Measurements from ENCODE around the gene L3MBTL3.

L3MBTL3 gene

DNA sequence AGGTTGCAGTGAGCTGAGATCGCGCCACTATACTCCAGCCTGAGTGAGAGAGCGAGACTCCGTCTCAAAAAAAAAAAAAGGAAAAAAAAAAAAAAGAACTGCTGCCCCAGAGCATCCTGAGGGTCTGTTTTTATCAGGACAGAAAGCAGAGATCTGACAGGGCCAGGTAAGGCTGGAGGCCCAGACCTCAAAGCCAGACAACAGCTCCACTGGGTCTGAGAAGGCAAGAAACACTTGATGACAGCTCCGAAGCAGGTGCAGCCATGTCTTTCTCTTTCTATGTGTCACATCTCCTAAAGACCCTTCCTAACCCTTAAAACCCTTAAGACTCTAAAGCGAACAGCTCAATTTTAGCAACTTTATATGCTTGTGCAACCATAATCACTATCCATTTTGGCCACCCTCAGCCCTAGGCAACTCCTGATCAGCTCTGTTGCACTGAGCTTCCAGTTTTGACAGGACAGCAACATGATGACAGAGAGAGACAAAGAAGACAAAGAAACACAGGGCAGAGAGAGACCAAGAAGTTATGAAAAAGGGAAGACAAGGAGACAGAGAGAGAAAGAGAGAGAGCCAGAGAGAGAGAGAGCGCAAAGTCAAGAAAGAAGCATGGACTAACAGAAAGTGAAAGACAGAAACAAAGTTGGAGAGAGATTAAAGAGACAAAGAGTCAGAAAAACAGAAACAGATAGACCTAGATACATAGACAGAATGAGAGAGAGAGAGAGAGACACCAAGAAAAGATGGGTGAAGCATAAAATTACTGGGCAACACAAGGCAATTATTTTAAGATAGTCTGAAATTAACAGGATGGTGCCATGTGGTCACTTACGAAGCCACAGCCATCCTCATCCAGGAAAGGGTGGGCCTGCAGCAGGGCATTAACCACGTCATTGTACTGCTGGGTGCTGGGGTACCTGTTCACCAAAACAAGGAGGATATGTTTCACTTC, 165.2 kb downstream of the L3MBTL3 start:
- H3K27ac ChIP-seq, result no peak overlapping the region
- TF ChIP-seq, protein P1, sequence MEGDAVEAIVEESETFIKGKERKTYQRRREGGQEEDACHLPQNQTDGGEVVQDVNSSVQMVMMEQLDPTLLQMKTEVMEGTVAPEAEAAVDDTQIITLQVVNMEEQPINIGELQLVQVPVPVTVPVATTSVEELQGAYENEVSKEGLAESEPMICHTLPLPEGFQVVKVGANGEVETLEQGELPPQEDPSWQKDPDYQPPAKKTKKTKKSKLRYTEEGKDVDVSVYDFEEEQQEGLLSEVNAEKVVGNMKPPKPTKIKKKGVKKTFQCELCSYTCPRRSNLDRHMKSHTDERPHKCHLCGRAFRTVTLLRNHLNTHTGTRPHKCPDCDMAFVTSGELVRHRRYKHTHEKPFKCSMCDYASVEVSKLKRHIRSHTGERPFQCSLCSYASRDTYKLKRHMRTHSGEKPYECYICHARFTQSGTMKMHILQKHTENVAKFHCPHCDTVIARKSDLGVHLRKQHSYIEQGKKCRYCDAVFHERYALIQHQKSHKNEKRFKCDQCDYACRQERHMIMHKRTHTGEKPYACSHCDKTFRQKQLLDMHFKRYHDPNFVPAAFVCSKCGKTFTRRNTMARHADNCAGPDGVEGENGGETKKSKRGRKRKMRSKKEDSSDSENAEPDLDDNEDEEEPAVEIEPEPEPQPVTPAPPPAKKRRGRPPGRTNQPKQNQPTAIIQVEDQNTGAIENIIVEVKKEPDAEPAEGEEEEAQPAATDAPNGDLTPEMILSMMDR (conservative IDR thresholded peaks at IDR 0.05), result no peak

DNA sequence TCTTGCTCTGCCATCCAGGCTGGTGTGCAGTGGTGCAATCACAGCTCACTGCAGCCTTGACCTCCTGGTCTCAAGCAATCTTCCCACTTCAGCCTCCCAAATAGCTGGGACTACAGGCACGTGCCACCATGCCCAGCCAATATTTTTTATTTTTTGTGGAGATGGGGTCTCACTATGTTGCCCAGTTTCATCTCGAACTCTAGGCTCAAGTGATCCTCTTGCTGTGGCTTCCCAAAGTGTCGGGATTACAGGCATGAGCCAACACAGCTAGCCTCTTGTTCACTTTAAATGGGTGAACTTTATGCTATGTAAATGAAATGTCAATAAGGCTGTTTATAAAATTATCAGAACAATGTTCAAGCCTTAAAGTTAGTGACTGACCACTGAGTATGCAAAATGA, 167.3 kb downstream of the L3MBTL3 start:
- H3K27ac ChIP-seq, result no peak overlapping the region
- TF ChIP-seq, protein P1 (conservative IDR thresholded peaks at IDR 0.05), result no peak

DNA sequence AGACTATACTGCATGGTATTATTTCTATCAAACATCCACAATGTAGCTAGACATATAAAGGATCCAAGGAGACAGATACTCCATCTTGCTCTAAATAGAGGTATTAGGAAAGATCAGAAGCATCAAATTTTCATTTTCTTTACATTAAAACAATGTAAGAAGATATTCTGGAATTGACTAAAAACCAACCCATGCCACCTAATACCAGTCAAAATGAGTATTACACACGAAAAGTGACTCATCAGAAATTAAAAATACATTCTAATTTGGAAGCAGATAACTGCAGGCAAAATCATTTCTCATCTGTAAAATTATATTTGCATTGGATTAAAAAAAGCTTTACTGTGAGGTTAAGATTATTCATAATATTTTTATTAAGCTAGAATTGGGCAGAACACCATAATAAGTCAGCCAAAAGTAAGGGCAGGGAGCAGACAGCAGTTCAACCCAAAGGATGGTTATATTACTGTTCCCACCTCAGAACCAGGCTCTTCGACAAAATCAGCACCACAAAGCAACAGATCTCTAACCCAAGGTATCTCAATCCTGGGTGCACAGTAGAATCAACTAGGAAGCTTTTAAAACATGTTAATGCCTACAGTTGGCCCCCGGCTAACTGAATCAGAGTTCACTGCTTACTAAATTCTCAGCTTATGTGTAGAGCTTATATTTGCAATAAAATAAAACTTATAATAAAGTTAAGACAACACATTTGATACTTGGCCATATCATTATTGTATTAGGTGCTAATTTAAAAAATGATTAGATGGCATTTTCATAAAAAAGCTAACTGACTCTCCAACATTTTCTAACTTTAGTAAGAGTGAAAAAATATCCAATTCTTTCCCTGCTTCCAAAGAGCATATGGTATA, 169.2 kb downstream of the L3MBTL3 start:
- H3K27ac ChIP-seq, result no peak overlapping the region
- TF ChIP-seq, protein P1 (conservative IDR thresholded peaks at IDR 0.05), result no peak

- TF ChIP-seq, protein P1 (conservative IDR thresholded peaks at IDR 0.05), result no peak
- no peak overlapping the region for H3K27ac ChIP-seq
These were observed 170.0 kb downstream of the L3MBTL3 start for GRCh38 chr6:130188207-130188899.

- TF ChIP-seq, protein P1 (conservative IDR thresholded peaks at IDR 0.05), result no peak
- no peak overlapping the region for H3K27ac ChIP-seq
These were observed 171.4 kb downstream of the L3MBTL3 start for GRCh38 chr6:130189531-130190397.
